Measurements from ENCODE around the gene CGB5.
"Not testable (repeated sequence)": the region's sequence is repeated elsewhere in the genome, so short reads cannot be mapped to it uniquely, and the experiment has no call there.

GRCh38 chr19:49025088-49025487, 18.6 kb upstream of the CGB5 start:
- not testable (repeated sequence) for TF ChIP-seq EZH2 (IDR thresholded peaks at IDR 0.05; ENCODE audit: low read depth, unreplicated experiment); CTCF (conservative IDR thresholded peaks at IDR 0.05; ENCODE audit: low read depth in 2 of 2); CREB1 (CRISPR knock-in tag; IDR thresholded peaks at IDR 0.05; ENCODE audit: low read depth); EZH2phosphoT487 (IDR thresholded peaks at IDR 0.05; ENCODE audit: unreplicated experiment); POLR2AphosphoS5 (IDR thresholded peaks at IDR 0.05; ENCODE audit: low read depth); JUNB (IDR thresholded peaks at IDR 0.05; ENCODE audit: unreplicated experiment); STAT1 (IDR thresholded peaks at IDR 0.05; ENCODE audit: unreplicated experiment); ZNF114 (CRISPR knock-in tag; IDR thresholded peaks at IDR 0.05); ZNF331 (CRISPR knock-in tag; IDR thresholded peaks at IDR 0.05; ENCODE audit: low read depth); NANOG (IDR thresholded peaks at IDR 0.05; ENCODE audit: borderline replicate concordance); ETS1 (IDR thresholded peaks at IDR 0.05)
- TF ChIP-seq, protein P1, sequence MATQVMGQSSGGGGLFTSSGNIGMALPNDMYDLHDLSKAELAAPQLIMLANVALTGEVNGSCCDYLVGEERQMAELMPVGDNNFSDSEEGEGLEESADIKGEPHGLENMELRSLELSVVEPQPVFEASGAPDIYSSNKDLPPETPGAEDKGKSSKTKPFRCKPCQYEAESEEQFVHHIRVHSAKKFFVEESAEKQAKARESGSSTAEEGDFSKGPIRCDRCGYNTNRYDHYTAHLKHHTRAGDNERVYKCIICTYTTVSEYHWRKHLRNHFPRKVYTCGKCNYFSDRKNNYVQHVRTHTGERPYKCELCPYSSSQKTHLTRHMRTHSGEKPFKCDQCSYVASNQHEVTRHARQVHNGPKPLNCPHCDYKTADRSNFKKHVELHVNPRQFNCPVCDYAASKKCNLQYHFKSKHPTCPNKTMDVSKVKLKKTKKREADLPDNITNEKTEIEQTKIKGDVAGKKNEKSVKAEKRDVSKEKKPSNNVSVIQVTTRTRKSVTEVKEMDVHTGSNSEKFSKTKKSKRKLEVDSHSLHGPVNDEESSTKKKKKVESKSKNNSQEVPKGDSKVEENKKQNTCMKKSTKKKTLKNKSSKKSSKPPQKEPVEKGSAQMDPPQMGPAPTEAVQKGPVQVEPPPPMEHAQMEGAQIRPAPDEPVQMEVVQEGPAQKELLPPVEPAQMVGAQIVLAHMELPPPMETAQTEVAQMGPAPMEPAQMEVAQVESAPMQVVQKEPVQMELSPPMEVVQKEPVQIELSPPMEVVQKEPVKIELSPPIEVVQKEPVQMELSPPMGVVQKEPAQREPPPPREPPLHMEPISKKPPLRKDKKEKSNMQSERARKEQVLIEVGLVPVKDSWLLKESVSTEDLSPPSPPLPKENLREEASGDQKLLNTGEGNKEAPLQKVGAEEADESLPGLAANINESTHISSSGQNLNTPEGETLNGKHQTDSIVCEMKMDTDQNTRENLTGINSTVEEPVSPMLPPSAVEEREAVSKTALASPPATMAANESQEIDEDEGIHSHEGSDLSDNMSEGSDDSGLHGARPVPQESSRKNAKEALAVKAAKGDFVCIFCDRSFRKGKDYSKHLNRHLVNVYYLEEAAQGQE (IDR thresholded peaks at IDR 0.05; ENCODE audit: unreplicated experiment): not testable (repeated sequence)

Data from GM23338 (cell line).